Hindlimb muscle (tissue), 1 donor: ENCODE data around the gene TDRD7. TPM values are rescaled to one million over a fixed set of nuclear protein-coding genes. Genes with fewer than 3 reads are reported as not detected.
"Not testable (repeated sequence)": the region's sequence is repeated elsewhere in the genome, so short reads cannot be mapped to it uniquely, and the experiment has no call there.

Experiments used
- DNase-seq: peaks from one replicate; pipeline ENCODE4 v3.0.0-alpha.2; 2013
- polyA plus RNA-seq: library from polyadenylated mRNA; unstranded; fragments of 120-200 nt; gene quantifications from one replicate; pipeline ENCODE4 v1.2.1, GENCODE V29; 2013; ENCODE audit not compliant: insufficient read length

TDRD7 gene
- polyA plus RNA-seq, 1 donor = 5.4 TPM

GRCh38 chr9:97479496-97480159 is 67.7 kb downstream of the TDRD7 start:
- no peak for DNase-seq

- no peak for DNase-seq
These were observed 68.3 kb downstream of the TDRD7 start for GRCh38 chr9:97480174-97480573.

- no peak for DNase-seq
These were observed 68.9 kb downstream of the TDRD7 start for GRCh38 chr9:97480749-97481148.

DNA sequence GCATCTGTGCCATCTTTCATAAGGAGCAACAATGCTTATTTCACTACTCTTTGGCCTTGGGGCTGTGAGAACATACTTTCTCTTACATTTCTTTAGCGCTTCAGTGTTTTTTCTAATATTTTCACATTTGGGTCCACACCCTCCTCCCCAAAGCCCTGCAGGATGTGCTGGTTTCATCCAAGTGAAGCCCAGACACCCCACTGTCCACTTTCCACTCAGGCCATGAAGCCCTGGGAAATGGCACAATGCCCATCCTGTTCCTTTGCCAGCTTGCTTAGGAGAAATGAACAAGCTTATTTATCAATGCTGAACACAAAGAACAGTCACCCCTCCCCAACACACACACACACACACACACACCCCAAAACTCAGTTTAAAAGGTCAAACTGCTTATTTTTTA is 72.2 kb downstream of the TDRD7 start:
- no peak for DNase-seq

DNA sequence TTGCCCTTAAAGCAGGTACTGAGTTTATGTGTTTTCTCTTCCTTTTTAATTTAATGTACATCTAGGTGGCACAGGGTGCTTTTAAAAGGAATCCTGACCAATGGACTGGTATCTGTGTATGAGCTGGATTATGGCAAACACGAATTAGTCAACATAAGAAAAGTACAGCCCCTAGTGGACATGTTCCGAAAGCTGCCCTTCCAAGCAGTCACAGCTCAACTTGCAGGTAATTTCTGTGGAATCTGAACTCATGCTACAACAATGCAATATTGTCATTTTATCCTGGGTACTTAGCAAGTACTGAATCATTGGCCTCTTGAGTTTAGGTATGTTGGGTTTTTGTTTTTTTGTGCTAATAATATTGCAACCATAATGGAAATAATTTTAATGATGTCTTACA is 75.2 kb downstream of the TDRD7 start:
- no peak for DNase-seq

- no peak for DNase-seq
These were observed 76.0 kb downstream of the TDRD7 start for GRCh38 chr9:97487861-97488260.

GRCh38 chr9:97491216-97491999 is 79.5 kb downstream of the TDRD7 start:
- no peak for DNase-seq

DNA sequence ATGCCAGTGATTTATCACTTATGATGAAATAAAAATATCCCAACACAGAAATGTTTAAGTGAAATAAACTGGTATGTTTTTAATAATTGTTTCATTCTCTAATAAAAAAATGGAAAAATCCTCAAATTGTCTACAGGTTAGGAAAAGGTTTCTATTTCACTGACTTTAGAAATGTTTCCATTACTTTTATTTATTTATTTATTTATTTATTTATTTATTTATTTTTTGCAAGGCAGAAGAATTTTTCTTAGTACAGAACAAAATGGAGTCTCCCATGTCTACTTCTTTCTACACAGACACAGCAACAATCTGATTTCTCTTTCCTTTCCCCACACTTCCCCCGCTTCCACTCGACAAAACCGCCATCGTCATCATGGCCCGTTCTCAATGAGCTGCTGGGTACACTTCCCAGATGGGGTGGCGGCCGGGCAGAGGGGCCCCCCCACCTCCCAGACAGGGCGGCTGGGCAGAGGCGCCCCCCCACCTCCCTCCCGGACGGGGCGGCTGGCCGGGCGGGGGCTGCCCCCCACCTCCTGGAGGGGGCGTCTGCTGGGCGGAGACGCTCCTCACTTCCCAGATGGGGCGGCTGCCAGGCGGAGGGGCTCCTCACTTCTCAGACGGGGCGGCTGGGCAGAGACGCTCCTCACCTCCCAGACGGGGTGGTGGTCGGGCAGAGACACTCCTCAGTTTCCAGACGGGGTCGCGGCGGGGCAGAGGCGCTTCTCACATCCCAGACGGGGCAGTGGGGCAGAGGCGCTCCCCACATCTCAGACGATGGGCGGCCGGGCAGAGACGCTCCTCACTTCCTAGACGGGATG is 85.9 kb downstream of the TDRD7 start:
- not testable (repeated sequence) for DNase-seq

DNA sequence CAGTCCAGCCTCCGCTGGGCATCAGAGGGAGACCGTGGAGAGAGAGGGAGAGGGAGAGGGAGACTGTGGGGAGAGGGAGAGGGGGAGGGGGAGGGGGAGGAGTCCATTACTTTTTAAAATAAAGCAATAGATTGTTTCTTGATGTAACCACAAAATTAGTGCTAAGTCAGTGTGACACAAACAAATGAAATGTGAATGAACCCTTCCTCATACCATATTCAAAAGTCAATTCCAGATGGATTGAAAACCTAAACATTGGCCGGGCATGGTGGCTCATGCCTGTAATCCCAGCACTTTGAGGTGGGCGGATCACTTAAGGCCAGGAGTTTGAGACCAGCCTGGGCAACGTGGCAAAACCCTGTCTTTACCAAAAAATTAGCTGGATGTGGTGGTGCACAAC is 87.0 kb downstream of the TDRD7 start:
- DNase-seq = not testable (repeated sequence)

DNA sequence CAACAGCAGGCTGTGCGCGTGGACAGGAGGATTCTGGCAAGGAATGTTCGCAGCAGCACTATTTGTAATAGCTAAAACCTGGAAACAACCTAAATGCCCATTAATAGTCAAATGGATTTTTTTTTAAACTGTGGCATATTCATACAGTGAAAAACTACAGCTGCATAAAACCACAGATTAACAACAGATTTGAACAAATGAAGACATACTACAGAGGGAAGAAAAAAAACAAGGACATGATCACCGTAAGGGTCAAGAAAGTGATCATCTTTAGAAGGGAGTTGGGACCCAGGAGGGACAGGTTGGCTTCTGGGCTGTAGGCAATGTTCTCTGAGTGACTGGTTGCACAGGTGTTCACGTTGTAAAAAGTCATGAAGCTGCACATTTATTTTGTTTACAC is 88.4 kb downstream of the TDRD7 start:
- DNase-seq = no peak

- no peak for DNase-seq
These were observed 88.9 kb downstream of the TDRD7 start for GRCh38 chr9:97500765-97501176.

DNA sequence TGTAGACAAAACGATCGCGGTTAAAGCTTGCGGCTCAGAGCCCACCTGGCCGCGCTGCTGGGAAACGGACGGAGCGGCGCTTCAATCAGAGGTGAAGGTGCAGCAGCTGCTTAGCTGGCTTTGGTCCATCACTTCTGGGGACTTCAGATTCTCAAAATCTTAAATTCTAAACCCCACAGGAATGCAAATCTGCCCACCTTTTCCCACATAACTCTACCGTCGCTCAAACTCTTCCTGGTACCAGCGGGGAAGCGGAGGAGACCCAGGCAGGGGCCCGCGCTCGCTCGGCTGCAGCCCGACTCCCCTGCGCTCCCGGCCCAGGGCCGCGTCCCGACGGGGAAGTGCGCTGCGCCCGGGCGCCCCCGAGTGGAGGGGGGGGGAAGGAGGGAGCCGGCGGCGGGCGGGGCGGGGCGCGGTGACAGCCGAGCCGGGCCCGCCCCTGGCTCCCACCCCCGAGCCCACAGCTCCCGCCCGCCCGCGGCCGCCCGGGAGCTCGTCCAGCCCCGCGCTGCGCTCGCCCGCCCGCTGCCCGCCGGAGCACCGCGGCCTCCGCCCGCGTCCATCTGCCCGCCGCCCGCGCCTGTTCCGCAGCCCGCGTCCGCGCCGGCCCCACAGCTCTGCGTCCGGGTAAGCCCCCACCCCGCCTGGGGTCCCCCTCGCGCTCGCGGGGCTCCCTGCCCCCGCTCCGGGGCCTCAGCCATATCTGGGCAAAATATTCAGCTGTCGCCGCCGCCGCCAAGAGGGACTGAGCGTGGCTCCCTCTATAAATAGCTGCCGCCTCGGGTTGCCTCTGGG is 89.5 kb downstream of the TDRD7 start, which contains the start of gene TMOD1:
TMOD1 (plus strand) TSS at position 490 of the 795 bp plus-strand sequence. CDS start 22,523 bp downstream, outside the sequence.
- peak; percentile 24 for DNase-seq

GRCh38 chr9:97501972-97502221 is 90.0 kb downstream of the TDRD7 start:
- DNase-seq = no peak

GRCh38 chr9:97502222-97502983 is 90.5 kb downstream of the TDRD7 start:
- DNase-seq = no peak

DNA sequence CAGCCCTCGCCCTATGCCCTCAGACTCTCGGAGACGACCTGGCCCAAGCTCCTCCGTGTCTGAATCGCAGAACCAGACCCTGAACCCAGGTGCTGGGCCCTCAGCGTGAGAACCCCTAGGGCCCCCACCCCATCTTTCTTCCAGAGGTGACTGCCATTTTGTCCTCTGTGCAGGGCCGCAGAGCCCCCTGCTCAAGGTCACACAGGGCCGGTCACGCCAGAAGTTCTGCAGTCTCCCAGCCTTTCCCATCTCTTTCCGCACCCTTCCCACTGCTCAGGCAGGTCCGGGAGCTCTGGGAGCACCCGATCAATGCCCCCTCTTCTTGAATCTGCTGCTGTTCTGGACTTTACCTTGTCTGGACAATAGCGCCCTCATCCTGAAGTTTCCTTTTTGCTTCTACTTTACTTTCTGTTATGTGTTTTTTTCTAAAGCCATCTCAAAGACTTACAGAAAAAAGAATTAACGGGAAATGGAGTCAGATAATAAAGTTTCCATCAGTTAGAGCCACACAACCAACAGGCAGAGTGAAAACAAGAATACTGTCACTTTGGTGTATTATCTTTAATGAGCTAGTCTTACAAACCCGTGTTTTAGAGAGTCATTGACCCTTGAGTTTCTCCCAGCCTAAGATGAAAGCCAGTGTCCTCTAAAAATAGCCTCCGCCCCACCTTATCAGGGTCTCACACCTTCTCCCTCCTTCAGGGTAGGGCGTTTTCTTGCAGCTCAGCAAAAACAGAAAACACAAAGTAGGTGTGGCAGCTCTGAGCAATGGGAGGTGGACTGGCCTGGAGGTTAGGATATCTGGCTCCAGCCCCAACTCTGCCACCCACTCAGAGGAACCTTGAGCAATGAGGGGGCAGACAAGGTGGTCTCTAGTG is 91.3 kb downstream of the TDRD7 start:
- peak; percentile 4 for DNase-seq

- DNase-seq = no peak
These were observed 91.9 kb downstream of the TDRD7 start for GRCh38 chr9:97503862-97504210.

DNA sequence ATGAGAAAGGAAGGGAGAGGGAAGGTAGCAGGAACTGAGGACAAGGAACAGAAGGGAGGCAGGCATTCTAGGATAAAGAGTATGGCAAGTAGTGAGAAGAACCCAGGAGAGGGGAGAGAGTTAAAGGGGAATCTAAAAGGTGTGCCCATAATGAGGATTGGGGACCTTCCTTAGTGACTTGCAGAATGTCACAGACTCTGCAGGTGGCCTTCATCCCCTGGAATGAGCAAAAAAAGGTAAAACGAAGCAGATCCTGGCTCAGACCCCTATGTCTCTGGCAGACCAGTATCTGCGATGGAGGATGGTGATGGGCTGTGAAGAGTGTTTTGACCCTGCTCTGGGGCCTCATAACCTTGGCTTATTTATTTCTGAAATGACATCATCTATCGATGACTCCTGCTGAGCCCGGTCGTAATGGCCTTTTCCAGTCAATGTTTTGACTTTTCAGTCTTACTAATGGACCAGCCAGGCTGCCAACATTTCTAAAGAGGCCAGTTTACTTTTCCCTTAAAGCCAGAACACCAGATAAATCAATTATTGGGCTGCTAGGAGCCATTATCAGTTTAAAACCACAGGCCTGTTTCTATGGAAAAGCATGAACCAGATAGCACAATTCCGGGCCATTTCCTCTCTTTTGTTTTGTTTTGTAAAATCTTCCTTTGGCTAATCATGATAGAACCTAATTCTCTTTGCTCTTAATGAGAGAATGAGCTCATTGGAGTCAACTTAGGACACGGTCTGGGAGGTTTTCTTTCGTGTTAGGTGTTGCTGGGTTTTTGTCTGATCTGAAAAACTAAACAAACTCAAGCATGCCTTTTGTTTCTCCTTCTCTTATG is 92.7 kb downstream of the TDRD7 start:
- DNase-seq = no peak

GRCh38 chr9:97505845-97506244 is 93.9 kb downstream of the TDRD7 start:
- DNase-seq = no peak

- no peak for DNase-seq
These were observed 94.4 kb downstream of the TDRD7 start for GRCh38 chr9:97506306-97506705.

DNA sequence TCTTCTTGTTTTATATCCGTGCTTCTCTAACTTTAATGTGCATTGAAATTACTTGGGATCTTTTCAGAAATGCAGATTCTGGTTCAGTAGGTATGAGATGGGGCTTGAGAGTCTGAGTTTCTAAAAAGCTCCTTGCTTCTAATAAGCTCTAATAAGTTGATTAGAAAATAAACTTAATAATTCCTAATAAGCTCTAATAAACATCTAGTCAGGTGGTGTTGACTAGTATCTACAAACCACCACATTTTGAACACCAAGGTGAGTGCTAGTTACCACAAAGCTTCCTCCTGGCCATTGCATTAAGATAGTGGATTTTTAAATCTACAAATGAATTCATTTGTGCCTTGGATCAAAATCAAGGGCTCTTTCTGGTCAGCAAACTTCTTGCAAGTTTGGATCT is 94.9 kb downstream of the TDRD7 start:
- DNase-seq = no peak
